OCI-LY1 (cell line): ENCODE measurements around the gene TMCC1.

Experiments
- H2AFZ ChIP-seq: fragments of 200-600 bp; sonication (generic), shearing (Covaris generic); 2 replicates; pipeline ENCODE4 v1.6.0; 2014; ENCODE audit warnings: antibody characterized with exemption, mild to moderate bottlenecking, low read length
- H3F3A ChIP-seq: fragments of 200-600 bp; sonication (generic), shearing (Covaris generic); 2 replicates; pipeline ENCODE4 v1.6.0; 2014; ENCODE audit warnings: mild to moderate bottlenecking, antibody characterized with exemption, low read length, moderate library complexity; ENCODE audit not compliant: insufficient read depth
- H3K27ac ChIP-seq: fragments of 200-600 bp; sonication (generic); 2 replicates; pipeline ENCODE4 v1.5.1; 2014; ENCODE audit warnings: low read length, mixed run types, mild to moderate bottlenecking, low read depth; ENCODE audit not compliant: poor library complexity, severe bottlenecking
- H3K27me3 ChIP-seq: fragments of 200-600 bp; sonication (generic); 2 replicates; pipeline ENCODE4 v1.6.0; 2014; ENCODE audit warnings: antibody characterized with exemption, mild to moderate bottlenecking, low read length, moderate library complexity; ENCODE audit not compliant: insufficient read depth
- H3K36me3 ChIP-seq: fragments of 200-600 bp; sonication (generic); 2 replicates; pipeline ENCODE4 v1.6.1; 2014; ENCODE audit warnings: mild to moderate bottlenecking, antibody characterized with exemption, low read length, moderate library complexity, mixed read lengths; ENCODE audit not compliant: insufficient read depth
- H3K4me1 ChIP-seq: fragments of 200-600 bp; sonication (generic); 2 replicates; pipeline ENCODE4 v1.5.1; 2014; ENCODE audit warnings: mild to moderate bottlenecking, low read length, moderate library complexity; ENCODE audit not compliant: insufficient read depth, severe bottlenecking
- H3K4me2 ChIP-seq: fragments of 200-600 bp; sonication (generic), shearing (Covaris generic); 2 replicates; pipeline ENCODE4 v1.6.1; 2014; ENCODE audit warnings: low read length
- H3K4me3 ChIP-seq: fragments of 200-600 bp; sonication (generic); 2 replicates; pipeline ENCODE4 v1.5.1; 2014; ENCODE audit warnings: low read length, low read depth, mild to moderate bottlenecking, mixed read lengths; ENCODE audit not compliant: poor library complexity, severe bottlenecking
- H3K79me2 ChIP-seq: fragments of 200-600 bp; shearing (Covaris generic); 2 replicates; pipeline ENCODE4 v1.6.1; 2016; ENCODE audit warnings: mixed run types, low read length, mixed read lengths; ENCODE audit not compliant: insufficient read depth
- H3K9ac ChIP-seq: fragments of 200-600 bp; sonication (generic), shearing (Covaris generic); 2 replicates; pipeline ENCODE4 v1.6.1; 2014; ENCODE audit warnings: mild to moderate bottlenecking, low read length, mixed read lengths
- H3K9me2 ChIP-seq: fragments of 200-600 bp; sonication (generic), shearing (Covaris generic); 2 replicates; pipeline ENCODE4 v1.6.1; 2014; ENCODE audit warnings: low read depth, mild to moderate bottlenecking, low read length, mixed read lengths
- H3K9me3 ChIP-seq: fragments of 200-600 bp; shearing (Covaris generic); 2 replicates; pipeline ENCODE4 v1.6.1; 2014; ENCODE audit warnings: low read length, mixed read lengths
- H4K20me1 ChIP-seq: fragments of 200-600 bp; sonication (generic), shearing (Covaris generic); 2 replicates; pipeline ENCODE4 v1.6.0; 2016; ENCODE audit warnings: mild to moderate bottlenecking, low read length; ENCODE audit not compliant: insufficient read depth
- CTCF ChIP-seq: fragments of 200-600 bp; sonication (generic), shearing (Covaris generic); IDR thresholded peaks from 2 replicates; pipeline ENCODE4 v1.5.1; 2017; ENCODE audit warnings: mild to moderate bottlenecking, antibody characterized with exemption, low read length, moderate library complexity, mixed read lengths
- EZH2 ChIP-seq: fragments of 200-600 bp; sonication (generic), shearing (Covaris generic); IDR thresholded peaks from 2 replicates; pipeline ENCODE4 v1.8.0; 2017; ENCODE audit warnings: borderline replicate concordance, mixed run types, mild to moderate bottlenecking, antibody characterized with exemption, low read length, moderate library complexity, mixed read lengths

TMCC1 gene

GRCh38 chr3:129741794-129742193 lies 151.7 kb downstream of the TMCC1 start:
- H3K9me3 ChIP-seq: no peaks in the 10 kb centered on the region
- H3K4me2 ChIP-seq: no peak overlapping the region
- no peaks in the 10 kb centered on the region for H3K36me3 ChIP-seq
- H3K9ac ChIP-seq: no peak overlapping the region
- H3F3A ChIP-seq: no peaks in the 10 kb centered on the region
- TF ChIP-seq EZH2 (no peak), CTCF (no peak)
- H3K27me3 ChIP-seq: no peaks in the 10 kb centered on the region
- no peaks in the 10 kb centered on the region for H3K79me2 ChIP-seq
- H3K4me3 ChIP-seq: no peak overlapping the region
- H3K27ac ChIP-seq: no peak overlapping the region
- H4K20me1 ChIP-seq: no peaks in the 10 kb centered on the region; the same call in 1 of the 2 replicates
- H2AFZ ChIP-seq: no peak overlapping the region
- H3K4me1 ChIP-seq: peaks cover 32% of the 10 kb centered on the region
- H3K9me2 ChIP-seq: no peaks in the 10 kb centered on the region

DNA sequence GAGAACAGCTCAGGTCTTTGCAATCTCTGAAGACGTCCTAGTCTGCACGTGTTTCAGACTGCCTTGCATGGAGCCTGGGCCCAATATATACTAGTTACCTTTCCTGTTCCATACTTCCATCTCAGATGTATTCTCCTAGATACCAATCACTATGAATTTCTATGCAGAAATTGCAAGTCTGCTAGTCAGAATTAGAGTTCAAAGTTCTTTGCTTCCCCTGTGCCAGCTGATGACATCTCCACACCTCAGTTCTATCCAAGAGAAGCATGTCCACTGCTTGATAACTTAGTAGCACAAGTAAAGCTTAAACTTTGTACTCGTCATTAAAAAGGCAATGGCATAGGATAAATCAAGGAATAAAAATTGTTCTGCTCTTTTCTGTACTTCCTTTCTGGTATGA lies 153.4 kb downstream of the TMCC1 start:
- Histone ChIP-seq H3K27me3 (no peaks in the 10 kb centered on the region), H3K4me2 (no peak overlapping the region), H3F3A (no peaks in the 10 kb centered on the region), H3K79me2 (no peaks in the 10 kb centered on the region), H3K9ac (no peak overlapping the region), H4K20me1 (no peaks in the 10 kb centered on the region; the same call in 1 of the 2 replicates), H3K27ac (no peak overlapping the region), H3K9me3 (no peaks in the 10 kb centered on the region), H3K9me2 (no peaks in the 10 kb centered on the region), H3K4me3 (no peak overlapping the region), H3K36me3 (no peaks in the 10 kb centered on the region), H2AFZ (no peak overlapping the region), H3K4me1 (peaks cover 27% of the 10 kb centered on the region)
- TF ChIP-seq EZH2: no peak
- no peak for TF ChIP-seq CTCF

DNA sequence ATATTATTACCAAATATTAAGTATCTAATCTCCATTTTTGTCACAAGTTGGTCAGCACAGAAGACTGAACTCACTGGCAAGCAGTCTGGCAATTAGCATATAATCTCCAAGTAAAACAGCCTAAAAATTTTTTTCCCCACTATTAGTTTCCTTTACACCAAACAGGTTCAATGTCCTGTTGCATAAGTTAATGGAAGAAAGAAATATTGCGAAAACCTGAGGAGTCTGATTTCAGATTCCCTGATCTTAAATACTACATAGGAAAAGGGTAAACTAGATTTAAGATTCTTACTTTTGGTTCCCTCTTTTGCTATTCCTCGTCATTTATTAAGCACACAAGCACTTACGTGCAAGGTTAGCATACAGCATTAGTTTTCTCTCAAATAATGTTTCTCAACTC lies 153.9 kb downstream of the TMCC1 start:
- H3K27ac ChIP-seq: no peak overlapping the region
- no peak overlapping the region for H3K9ac ChIP-seq
- H3F3A ChIP-seq: no peaks in the 10 kb centered on the region

More for the DNA sequence above, 153.9 kb downstream of the TMCC1 start:
- Histone ChIP-seq H3K27me3 (no peaks in the 10 kb centered on the region), H2AFZ (no peak overlapping the region), H4K20me1 (no peaks in the 10 kb centered on the region; the same call in 1 of the 2 replicates), H3K9me3 (no peaks in the 10 kb centered on the region), H3K4me3 (no peak overlapping the region), H3K36me3 (no peaks in the 10 kb centered on the region), H3K4me2 (no peak overlapping the region), H3K9me2 (no peaks in the 10 kb centered on the region), H3K79me2 (no peaks in the 10 kb centered on the region), H3K4me1 (peaks cover 22% of the 10 kb centered on the region)
- TF ChIP-seq CTCF (no peak), EZH2 (no peak)
